ENCODE results near the gene SNRK. TPM values are rescaled to one million over a fixed set of nuclear protein-coding genes. Genes with fewer than 3 reads are reported as not detected.

The SNRK gene
- polyA plus RNA-seq, 1 experiment = 11.4 TPM

- TF ChIP-seq, protein P1, sequence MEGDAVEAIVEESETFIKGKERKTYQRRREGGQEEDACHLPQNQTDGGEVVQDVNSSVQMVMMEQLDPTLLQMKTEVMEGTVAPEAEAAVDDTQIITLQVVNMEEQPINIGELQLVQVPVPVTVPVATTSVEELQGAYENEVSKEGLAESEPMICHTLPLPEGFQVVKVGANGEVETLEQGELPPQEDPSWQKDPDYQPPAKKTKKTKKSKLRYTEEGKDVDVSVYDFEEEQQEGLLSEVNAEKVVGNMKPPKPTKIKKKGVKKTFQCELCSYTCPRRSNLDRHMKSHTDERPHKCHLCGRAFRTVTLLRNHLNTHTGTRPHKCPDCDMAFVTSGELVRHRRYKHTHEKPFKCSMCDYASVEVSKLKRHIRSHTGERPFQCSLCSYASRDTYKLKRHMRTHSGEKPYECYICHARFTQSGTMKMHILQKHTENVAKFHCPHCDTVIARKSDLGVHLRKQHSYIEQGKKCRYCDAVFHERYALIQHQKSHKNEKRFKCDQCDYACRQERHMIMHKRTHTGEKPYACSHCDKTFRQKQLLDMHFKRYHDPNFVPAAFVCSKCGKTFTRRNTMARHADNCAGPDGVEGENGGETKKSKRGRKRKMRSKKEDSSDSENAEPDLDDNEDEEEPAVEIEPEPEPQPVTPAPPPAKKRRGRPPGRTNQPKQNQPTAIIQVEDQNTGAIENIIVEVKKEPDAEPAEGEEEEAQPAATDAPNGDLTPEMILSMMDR (IDR thresholded peaks at IDR 0.05; ENCODE audit: low read depth, low read length) = no peak
- DNase-seq (ENCODE audit: low read depth, low spot score) = no peak
- ChIA-PET POLR2A (no interaction called here), CTCF (no interaction called here)
- Histone ChIP-seq H3K27me3 (ENCODE audit: control insufficient read depth, insufficient read depth, low read length) (no peaks in the 10 kb centered on the region), H3K4me3 (ENCODE audit: low read depth, low read length) (no peak overlapping the region), H3K27ac (ENCODE audit: low read depth, low read length) (no peak overlapping the region), H3K9me3 (ENCODE audit: control insufficient read depth, insufficient read depth, low read length) (no peaks in the 10 kb centered on the region)
Measured at GRCh38 chr3:43298761-43299160, 12.4 kb downstream of the SNRK start.

DNA sequence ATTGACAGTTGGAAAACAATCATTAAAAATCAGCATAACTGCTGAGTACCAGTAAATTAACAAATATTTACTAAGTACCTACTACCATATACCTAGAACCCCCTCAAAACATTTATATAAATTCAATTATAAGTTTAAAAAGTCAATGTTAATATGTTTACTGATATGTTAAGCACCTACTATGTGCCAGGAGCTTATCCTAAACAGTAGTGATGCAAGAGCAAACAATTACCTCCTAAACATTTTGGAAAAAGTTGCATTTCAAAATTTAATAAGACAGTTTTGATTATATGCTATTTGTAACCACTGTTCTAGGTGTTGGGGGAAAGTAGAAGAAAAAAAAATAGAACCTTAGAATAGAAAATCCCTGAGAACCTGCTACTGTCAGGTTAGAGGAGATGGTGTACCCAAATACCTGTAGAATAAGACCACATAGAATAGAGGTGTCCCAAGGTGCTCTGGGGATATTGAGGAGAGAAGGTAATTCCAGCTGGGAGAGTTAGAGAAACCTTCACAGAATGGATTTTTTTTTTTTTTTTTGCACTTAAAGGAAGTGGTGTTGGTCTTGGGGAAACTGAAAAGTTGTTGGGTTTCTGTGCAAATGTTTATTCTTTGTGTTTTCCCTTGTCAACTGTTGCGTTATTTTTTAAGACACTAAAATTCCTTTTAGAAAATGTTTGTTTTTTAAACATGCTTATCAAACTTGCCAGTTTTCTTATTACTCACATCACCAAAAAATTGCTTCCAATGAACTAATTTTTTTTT is 16.0 kb downstream of the SNRK start:
- no peak overlapping the region for H3K27ac ChIP-seq (ENCODE audit: low read depth, low read length)
- CTCF ChIA-PET = no interaction called here
- no peak overlapping the region for H3K4me3 ChIP-seq (ENCODE audit: low read depth, low read length)
- no peak for DNase-seq (ENCODE audit: low read depth, low spot score)
- no peaks in the 10 kb centered on the region for H3K9me3 ChIP-seq (ENCODE audit: control insufficient read depth, insufficient read depth, low read length)
- no peaks in the 10 kb centered on the region for H3K27me3 ChIP-seq (ENCODE audit: control insufficient read depth, insufficient read depth, low read length)
- TF ChIP-seq, protein P1 (IDR thresholded peaks at IDR 0.05; ENCODE audit: low read depth, low read length) = no peak
- POLR2A ChIA-PET = no interaction called here

DNA sequence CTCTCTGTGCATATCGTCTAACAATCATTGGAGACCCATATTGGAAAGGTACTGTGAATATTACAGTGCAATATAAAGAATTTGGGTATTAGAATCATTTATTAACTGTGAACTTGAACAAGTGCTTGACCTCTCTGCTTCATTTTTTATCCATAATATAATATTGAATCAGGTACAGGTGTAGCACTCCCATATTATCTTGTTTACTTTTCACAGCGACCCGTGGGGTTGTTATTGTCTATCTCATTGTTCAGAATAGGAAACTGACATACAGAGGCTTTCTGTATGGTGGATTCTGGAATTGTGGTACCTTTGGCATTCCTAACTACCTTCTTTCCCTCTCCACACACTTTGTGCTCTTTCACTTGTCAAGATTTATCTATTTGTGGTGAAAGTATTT is 17.8 kb downstream of the SNRK start:
- Histone ChIP-seq H3K4me3 (ENCODE audit: low read depth, low read length) (no peak overlapping the region), H3K27me3 (ENCODE audit: control insufficient read depth, insufficient read depth, low read length) (no peaks in the 10 kb centered on the region), H3K9me3 (ENCODE audit: control insufficient read depth, insufficient read depth, low read length) (no peaks in the 10 kb centered on the region), H3K27ac (ENCODE audit: low read depth, low read length) (no peak overlapping the region)
- ChIA-PET POLR2A (no interaction called here), CTCF (no interaction called here)
- no peak for DNase-seq (ENCODE audit: low read depth, low spot score)
- TF ChIP-seq, protein P1 (IDR thresholded peaks at IDR 0.05; ENCODE audit: low read depth, low read length) = no peak

DNA sequence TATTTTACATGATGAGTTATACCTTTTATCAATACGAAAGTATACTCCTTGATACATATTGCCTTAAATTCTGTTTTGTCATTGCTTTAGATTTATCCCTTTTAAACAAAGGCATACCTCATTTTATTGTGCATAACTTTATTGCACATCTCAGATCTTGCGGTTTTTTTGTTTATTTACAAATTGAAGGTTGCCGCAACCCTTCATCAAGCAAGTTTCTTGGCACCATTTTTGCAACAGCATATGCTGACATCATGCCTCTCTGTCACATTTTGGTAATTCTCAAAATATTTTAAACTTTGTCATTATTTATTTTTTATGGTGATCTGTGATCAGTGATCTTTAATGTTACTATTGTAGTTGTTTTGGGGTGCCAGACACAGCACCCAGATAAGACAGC is 20.9 kb downstream of the SNRK start:
- POLR2A ChIA-PET = no interaction called here
- TF ChIP-seq, protein P1 (IDR thresholded peaks at IDR 0.05; ENCODE audit: low read depth, low read length) = no peak
- no peak overlapping the region for H3K27ac ChIP-seq (ENCODE audit: low read depth, low read length)

GRCh38 chr3:43307649-43308048 is 21.3 kb downstream of the SNRK start:
- Histone ChIP-seq H3K9me3 (ENCODE audit: control insufficient read depth, insufficient read depth, low read length) (no peaks in the 10 kb centered on the region), H3K27me3 (ENCODE audit: control insufficient read depth, insufficient read depth, low read length) (no peaks in the 10 kb centered on the region), H3K27ac (ENCODE audit: low read depth, low read length) (no peak overlapping the region), H3K4me3 (ENCODE audit: low read depth, low read length) (no peak overlapping the region)
- CTCF ChIA-PET = no interaction called here
- POLR2A ChIA-PET = no interaction called here
- DNase-seq (ENCODE audit: low read depth, low spot score) = no peak
- TF ChIP-seq, protein P1 (IDR thresholded peaks at IDR 0.05; ENCODE audit: low read depth, low read length) = no peak

More for the DNA sequence above, 20.9 kb downstream of the SNRK start:
- no peak for DNase-seq (ENCODE audit: low read depth, low spot score)
- CTCF ChIA-PET = interaction anchor here (0.6 kb wide), 1 partner anchor 12 kb away, joined by 3 read pairs; no protein-coding TSS in a partner anchor
- Histone ChIP-seq H3K4me3 (ENCODE audit: low read depth, low read length) (no peak overlapping the region), H3K27me3 (ENCODE audit: control insufficient read depth, insufficient read depth, low read length) (no peaks in the 10 kb centered on the region), H3K9me3 (ENCODE audit: control insufficient read depth, insufficient read depth, low read length) (no peaks in the 10 kb centered on the region)
